Embryonic facial prominence (tissue), 1 donor: Measurements from ENCODE around the gene TEKTIP1.

Experiments used
- DNase-seq: peaks from one replicate; pipeline ENCODE4 v3.0.0-alpha.2; 2016; ENCODE audit errors: extremely low spot score

The TEKTIP1 gene

GRCh38 chr19:3585301-3586126 lies 46.5 kb downstream of the TEKTIP1 start, which contains the start of gene GIPC3:
Gene GIPC3, plus strand, starts transcription at chr19:3585478. Its CDS starts 120 bp downstream, at chr19:3585598.
- DNase-seq: no peak

DNA sequence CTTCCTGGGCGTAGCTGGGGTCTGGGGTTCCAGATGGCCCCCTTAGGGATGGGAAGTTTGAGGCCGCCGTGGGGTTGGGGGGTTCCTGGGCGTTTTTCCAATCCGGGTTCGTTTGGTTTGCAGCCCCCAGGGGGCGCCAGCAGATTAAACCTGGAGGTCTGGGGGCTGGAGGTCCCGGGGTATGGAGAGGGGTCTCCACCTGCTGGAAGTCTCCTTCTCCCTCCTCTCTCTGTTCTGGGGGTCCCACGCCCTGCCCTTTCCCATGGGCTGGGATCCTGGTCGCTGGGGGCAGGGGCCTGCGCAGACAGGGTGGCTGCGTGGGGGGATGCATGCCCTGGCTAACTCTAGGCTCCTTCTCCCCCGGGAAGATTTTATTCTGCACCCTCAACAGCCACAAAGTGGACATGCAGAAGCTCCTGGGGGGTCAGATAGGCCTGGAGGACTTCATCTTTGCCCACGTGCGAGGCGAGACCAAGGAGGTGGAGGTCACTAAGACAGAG lies 47.2 kb downstream of the TEKTIP1 start:
- no peak for DNase-seq

GRCh38 chr19:3586707-3587346 lies 47.9 kb downstream of the TEKTIP1 start:
- no peak for DNase-seq

- no peak for DNase-seq
Observed at GRCh38 chr19:3589439-3589838, 50.5 kb downstream of the TEKTIP1 start.

DNA sequence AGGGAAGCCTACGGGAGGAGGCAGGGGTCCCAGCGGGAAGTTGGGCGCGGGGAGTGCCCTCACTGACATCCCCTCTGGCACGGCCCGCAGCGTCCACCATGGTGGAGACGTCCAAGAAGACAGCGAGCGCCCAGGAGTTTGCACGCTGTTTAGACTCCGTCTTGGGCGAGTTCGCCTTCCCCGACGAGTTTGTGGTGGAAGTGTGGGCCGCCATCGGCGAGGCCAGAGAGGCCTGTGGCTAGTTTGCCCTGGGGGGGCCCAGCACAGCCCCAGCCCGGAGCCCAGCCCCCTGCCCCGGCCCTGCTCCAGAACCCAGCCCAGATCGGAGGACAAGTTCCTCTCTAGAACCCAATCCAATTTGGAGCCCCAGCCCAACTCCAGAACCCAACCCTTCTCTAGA lies 51.0 kb downstream of the TEKTIP1 start:
- no peak for DNase-seq

DNA sequence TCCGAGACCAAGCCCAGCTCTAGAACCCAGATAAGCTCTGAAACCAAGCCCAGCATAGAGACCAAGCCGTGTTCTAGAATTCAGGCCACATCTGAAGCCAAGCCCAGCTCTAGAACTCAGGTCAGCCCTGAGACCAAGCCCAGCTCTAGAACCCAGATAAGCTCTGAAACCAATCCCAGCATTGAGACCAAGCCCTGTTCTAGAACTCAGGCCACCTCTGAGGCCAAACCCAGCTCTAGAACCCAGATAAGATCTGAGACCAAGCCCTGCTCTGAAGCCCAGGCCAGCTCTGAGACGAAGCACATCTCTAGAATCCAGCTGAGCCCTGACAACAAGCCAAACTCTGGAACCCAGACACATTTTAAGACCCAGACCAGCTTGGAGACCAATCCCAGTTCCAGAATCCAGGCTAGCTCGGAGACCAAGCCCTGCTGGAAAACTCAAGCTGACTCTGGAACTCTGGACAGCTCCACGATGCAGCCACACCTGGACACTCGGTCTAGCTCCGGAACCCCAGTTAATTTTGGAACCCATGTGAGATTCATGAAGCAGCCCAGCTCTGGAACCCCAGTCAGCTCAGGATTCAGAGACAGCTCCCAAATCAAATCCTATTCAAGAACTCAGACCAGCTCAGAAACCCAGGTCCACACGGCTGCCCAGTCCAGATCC lies 52.2 kb downstream of the TEKTIP1 start:
- DNase-seq: no peak

GRCh38 chr19:3591876-3592613 lies 53.1 kb downstream of the TEKTIP1 start:
- DNase-seq: no peak

GRCh38 chr19:3593156-3593555 lies 54.2 kb downstream of the TEKTIP1 start:
- DNase-seq: no peak
